Measurements from ENCODE around the gene PRKN.

Gene PRKN

GRCh38 chr6:161658211-161658610, 1069.4 kb downstream of the PRKN start:
- no peak for DNase-seq (ENCODE audit: low spot score)

- DNase-seq (ENCODE audit: low spot score) = no peak
Measured at GRCh38 chr6:161654209-161654608, 1073.4 kb downstream of the PRKN start.

DNA sequence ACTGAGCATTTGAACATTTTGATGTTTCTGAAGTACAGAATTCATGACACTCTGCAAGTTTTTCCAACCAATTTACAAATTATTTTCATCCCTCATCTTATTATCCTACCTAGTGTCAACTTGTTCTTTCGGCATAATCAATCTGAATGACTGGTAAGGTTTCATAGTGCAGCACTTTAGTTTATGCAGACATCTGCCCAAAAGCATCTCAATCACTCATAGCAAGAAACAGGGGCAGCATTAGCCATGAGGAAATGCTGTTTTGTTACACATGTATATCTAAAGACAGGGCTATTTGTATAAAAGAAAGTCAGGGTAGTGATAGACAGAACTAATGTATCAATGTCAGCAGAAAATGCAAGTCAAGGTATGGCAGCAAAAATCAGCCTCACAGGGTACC, 1075.6 kb downstream of the PRKN start:
- no peak for DNase-seq (ENCODE audit: low spot score)

- no peak for DNase-seq (ENCODE audit: low spot score)
Measured at GRCh38 chr6:161649841-161650240, 1077.7 kb downstream of the PRKN start.

GRCh38 chr6:161649068-161649467, 1078.5 kb downstream of the PRKN start:
- no peak for DNase-seq (ENCODE audit: low spot score)

GRCh38 chr6:161647234-161647633, 1080.3 kb downstream of the PRKN start:
- no peak for DNase-seq (ENCODE audit: low spot score)

GRCh38 chr6:161644521-161644920, 1083.0 kb downstream of the PRKN start:
- no peak for DNase-seq (ENCODE audit: low spot score)

DNA sequence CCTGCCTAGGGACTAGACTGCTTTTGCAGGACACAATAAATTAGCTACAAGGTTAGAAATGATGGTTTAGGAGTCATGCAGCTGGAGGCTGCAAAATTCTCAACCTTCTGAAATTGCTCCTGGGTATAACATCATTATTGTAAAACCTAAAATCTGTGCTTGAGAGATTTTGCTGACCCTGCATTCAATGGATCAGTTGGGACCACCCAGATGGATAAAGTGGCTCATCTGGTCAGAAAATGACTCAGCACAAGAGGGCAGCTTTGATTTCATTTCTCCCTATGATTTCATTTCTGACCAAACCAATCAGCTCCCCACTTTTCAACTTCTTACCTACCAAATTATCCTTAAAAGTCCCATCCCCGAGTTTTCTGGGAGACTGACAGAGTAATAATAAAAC, 1086.4 kb downstream of the PRKN start:
- no peak for DNase-seq (ENCODE audit: low spot score)

DNA sequence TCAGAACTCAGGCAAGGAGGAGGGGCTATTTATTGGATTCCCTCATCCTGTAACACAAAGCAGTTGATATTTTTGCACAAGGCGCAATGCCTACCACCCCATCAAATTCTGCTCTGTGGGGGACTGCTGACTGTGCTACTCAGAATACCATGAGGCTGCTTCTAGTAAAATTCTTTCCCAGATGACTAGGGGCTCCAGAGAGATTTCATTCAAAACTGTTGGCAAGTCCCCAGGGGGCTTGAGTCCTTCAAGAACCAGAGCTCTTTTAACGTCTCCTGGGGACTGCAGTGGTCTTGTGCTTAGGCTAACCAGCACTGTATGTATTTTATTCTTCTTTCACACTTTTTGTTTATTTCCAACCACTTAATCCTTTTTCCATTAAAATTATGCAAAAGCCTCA, 1087.8 kb downstream of the PRKN start:
- DNase-seq (ENCODE audit: low spot score) = peak; percentile 28

DNA sequence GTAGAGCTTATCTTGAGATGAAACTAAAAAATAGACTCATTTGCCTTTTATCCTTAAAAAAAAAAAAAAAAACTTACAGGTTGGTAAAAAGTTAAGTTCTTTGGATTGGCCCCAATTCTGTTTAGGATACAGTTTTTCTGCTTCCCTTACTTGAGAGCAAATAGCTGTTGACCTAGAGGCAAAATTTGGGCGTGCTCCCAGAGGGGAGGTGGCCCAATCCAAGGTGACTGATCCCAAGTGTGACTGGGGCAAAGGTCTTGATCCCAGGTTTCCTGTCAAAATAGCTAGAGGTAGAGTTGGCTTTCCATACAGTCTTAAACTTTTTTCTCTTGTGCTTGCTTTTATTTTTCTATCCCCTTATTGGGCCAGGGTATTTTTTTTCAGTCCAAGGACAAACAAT, 1089.9 kb downstream of the PRKN start:
- DNase-seq (ENCODE audit: low spot score) = no peak

- no peak for DNase-seq (ENCODE audit: low spot score)
Measured at GRCh38 chr6:161636882-161637430, 1090.6 kb downstream of the PRKN start.

DNA sequence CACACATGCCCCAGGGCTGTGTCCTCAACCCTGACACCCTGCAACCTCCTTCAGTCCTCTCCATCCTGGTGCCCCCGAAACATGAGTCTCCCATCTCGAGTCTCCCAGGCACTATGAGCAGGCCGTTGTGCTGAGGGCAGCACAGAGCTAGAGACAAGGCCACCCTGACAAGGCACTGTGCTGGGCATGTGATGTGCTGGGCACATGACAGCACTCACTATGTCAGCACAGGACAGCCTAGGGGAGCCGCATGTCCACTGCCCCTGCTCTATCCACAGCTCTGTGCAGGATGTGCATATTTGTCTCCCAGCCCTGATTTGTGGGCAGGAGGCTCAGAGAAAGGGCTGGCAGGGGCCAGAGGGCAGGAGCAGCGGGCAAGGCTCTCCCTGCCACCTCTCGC, 1091.6 kb downstream of the PRKN start:
- DNase-seq (ENCODE audit: low spot score) = no peak

DNA sequence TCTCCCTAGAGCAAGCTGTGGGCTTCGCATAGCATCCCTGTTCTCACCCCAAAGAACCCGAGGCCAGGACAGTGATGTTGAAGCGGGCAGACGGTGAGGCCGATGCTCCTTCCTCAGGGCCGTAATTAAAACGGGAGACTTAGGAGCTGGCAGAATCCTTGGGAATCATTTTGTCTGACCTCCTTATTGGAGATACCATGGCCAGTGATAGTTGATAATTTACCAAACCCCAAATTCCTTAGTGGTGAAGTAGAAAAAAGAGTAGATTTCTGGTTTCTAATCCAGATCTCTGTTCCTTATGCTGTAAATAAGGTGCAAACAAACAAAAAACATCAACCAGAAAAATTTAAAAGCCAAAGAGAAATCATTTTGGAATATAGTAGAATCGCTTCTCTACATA, 1092.7 kb downstream of the PRKN start:
- DNase-seq (ENCODE audit: low spot score) = no peak

DNA sequence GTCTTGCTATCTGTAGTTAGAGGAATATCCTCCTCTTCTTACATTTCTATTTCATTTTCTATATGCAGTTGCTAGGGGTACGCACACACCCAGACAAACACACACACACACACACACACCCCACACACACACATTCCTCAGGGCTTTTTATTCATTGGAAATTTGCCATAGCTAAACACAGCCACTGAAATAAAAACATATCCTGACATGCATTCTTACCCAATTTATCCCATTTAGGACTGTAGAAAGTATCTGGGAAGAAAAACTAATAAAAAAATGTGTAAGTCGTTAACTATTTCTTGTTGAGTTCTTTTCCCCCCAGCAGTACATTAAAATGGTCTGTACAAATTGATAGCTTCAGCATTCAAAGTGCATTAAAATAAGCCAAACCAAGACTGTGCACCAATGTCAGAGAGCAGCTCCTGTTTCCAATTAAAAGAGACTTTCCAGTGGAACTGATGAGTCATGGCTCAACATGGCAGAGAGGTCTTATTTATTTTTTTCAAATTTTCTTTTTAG, 1095.8 kb downstream of the PRKN start:
- no peak for DNase-seq (ENCODE audit: low spot score)

DNA sequence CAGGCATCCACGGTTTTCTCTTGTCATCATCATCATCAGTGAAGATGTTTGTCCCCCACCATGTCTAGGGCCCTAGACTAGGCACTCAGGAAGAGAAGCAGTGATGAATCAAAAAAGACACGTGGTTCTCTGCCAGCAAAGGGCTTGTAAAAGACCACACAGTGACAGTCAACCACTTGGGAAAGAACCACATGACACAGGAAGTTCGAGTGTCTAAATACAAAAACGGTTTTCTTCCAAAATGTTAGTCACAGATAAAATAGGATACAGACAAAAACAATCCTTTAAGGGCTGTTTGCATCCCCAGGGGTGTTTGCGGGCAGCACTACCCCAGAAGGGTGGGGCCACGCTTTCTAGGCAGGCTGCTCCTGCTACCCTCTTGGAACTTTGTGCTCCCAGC, 1096.9 kb downstream of the PRKN start:
- no peak for DNase-seq (ENCODE audit: low spot score)

GRCh38 chr6:161626132-161626676, 1101.4 kb downstream of the PRKN start:
- DNase-seq (ENCODE audit: low spot score) = no peak

- DNase-seq (ENCODE audit: low spot score) = no peak
Measured at GRCh38 chr6:161624111-161624510, 1103.5 kb downstream of the PRKN start.

- no peak for DNase-seq (ENCODE audit: low spot score)
Measured at GRCh38 chr6:161622779-161623178, 1104.8 kb downstream of the PRKN start.

GRCh38 chr6:161618831-161619454, 1108.6 kb downstream of the PRKN start:
- peak; percentile 90 for DNase-seq (ENCODE audit: low spot score)

- no peak for DNase-seq (ENCODE audit: low spot score)
Measured at GRCh38 chr6:161613711-161614110, 1113.9 kb downstream of the PRKN start.

- no peak for DNase-seq (ENCODE audit: low spot score)
Measured at GRCh38 chr6:161608771-161609170, 1118.8 kb downstream of the PRKN start.

- no peak for DNase-seq (ENCODE audit: low spot score)
Measured at GRCh38 chr6:161607696-161608297, 1119.8 kb downstream of the PRKN start.

DNA sequence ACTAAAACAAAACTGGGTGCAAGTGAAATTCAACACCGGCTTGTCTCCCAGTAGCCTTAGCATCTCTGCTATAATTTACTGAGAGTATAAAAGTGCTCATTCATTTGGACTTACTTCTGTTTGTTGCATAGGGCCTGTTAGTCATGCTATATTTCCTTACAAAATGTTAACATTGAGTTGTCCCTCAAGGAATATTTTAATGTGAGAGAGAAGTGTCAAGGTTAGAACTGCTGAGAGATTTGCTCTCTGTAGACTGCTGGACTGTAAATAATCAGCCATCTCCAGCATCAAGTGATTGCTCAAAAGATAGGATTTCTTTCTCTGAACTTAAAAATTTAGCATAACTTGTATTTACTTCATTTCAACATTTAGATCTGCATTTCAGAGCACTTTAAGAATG, 1125.2 kb downstream of the PRKN start:
- DNase-seq (ENCODE audit: low spot score) = no peak

Data from Ammon's horn (tissue), 1 donor.